Mesenchymal stem cell (in vitro differentiated cells and primary cell): ENCODE data around the gene PGAM5.

Experiments used
- DNase-seq: peaks from one replicate; pipeline ENCODE4 v3.0.0-alpha.2; 2013
- H2AFZ ChIP-seq: one replicate; pipeline ENCODE4 v1.6.1; 2013; ENCODE audit warnings: low read depth, mild to moderate bottlenecking, control low read depth, inconsistent platforms, low read length, moderate library complexity
- H2AK5ac ChIP-seq: 2 replicates; pipeline ENCODE4 v1.6.1; 2013; ENCODE audit warnings: low read length, moderate library complexity, mild to moderate bottlenecking, inconsistent platforms; ENCODE audit not compliant: severe bottlenecking
- H2BK120ac ChIP-seq: one replicate; pipeline ENCODE4 v1.6.1; 2013; ENCODE audit warnings: low read depth, mild to moderate bottlenecking, inconsistent platforms, low read length, moderate library complexity
- H2BK12ac ChIP-seq, 2 experiments: one replicate each; pipeline ENCODE4 v1.6.1; 2013; ENCODE audit warnings: inconsistent platforms in 2 of 2, low read length in 2 of 2, mild to moderate bottlenecking in 2 of 2, moderate library complexity in 2 of 2, control low read depth in 1 of 2
- H2BK15ac ChIP-seq: one replicate; pipeline ENCODE4 v1.6.1; 2013; ENCODE audit warnings: mild to moderate bottlenecking, low read depth, inconsistent platforms; ENCODE audit not compliant: poor library complexity, severe bottlenecking
- H2BK5ac ChIP-seq: 2 replicates; pipeline ENCODE4 v1.6.1; 2013; ENCODE audit warnings: low read depth, mild to moderate bottlenecking, low read length, control low read depth, inconsistent platforms; ENCODE audit not compliant: poor library complexity, severe bottlenecking
- H3K14ac ChIP-seq, 2 experiments: one replicate each; pipeline ENCODE4 v1.6.1; 2013; ENCODE audit warnings: inconsistent platforms in 2 of 2, low read length in 2 of 2, control low read depth in 1 of 2, mild to moderate bottlenecking in 1 of 2, moderate library complexity in 1 of 2
- H3K18ac ChIP-seq, 2 experiments: one replicate each; pipeline ENCODE4 v1.6.1; 2013; ENCODE audit warnings: inconsistent platforms in 2 of 2, low read length in 2 of 2, control low read depth in 1 of 2, low read depth in 1 of 2, mild to moderate bottlenecking in 1 of 2
- H3K23ac ChIP-seq, 2 experiments: one replicate each; pipeline ENCODE4 v1.6.1; 2013; ENCODE audit warnings: inconsistent platforms in 2 of 2, low read length in 2 of 2, mild to moderate bottlenecking in 2 of 2, moderate library complexity in 2 of 2, control low read depth in 1 of 2
- H3K27ac ChIP-seq: 2 replicates; pipeline ENCODE4 v1.5.1; 2013; ENCODE audit warnings: mild to moderate bottlenecking, moderate library complexity, low read length, control low read depth, inconsistent platforms; ENCODE audit not compliant: poor library complexity, severe bottlenecking
- H3K27me3 ChIP-seq, 2 experiments: 2 replicates each; pipeline versions ENCODE4 v1.6.1 to v1.7.0; 2013; ENCODE audit warnings: low read length in 2 of 2, mild to moderate bottlenecking in 2 of 2, moderate library complexity in 2 of 2, control low read depth in 1 of 2, inconsistent platforms in 1 of 2; ENCODE audit not compliant: control insufficient read depth in 1 of 2, insufficient read depth in 1 of 2
- H3K36me3 ChIP-seq, 2 experiments: 2 replicates each; pipeline versions ENCODE4 v1.6.1 to v1.7.0; 2013; ENCODE audit warnings: low read length in 2 of 2, control low read depth in 1 of 2, inconsistent platforms in 1 of 2, low read depth in 1 of 2, mild to moderate bottlenecking in 1 of 2; ENCODE audit not compliant: insufficient read depth in 2 of 2, control insufficient read depth in 1 of 2
- H3K4ac ChIP-seq, 2 experiments: one replicate each; pipeline ENCODE4 v1.6.1; 2013; ENCODE audit warnings: inconsistent platforms in 2 of 2, low read length in 2 of 2, mild to moderate bottlenecking in 2 of 2, moderate library complexity in 2 of 2, control low read depth in 1 of 2, low read depth in 1 of 2
- H3K4me1 ChIP-seq: 2 replicates; pipeline ENCODE4 v1.6.1; 2013; ENCODE audit warnings: low read depth, low read length, control low read depth; ENCODE audit not compliant: control insufficient read depth, insufficient read depth
- H3K4me2 ChIP-seq: 2 replicates; pipeline ENCODE4 v1.6.1; 2013; ENCODE audit warnings: low read length, mild to moderate bottlenecking, inconsistent platforms; ENCODE audit not compliant: poor library complexity, severe bottlenecking
- H3K4me3 ChIP-seq, 2 experiments: 2 replicates each; pipeline versions ENCODE4 v1.5.1 to v1.7.0; 2013; ENCODE audit warnings: low read length in 2 of 2, mild to moderate bottlenecking in 2 of 2, control low read depth in 1 of 2, low read depth in 1 of 2; ENCODE audit not compliant: insufficient read depth in 1 of 2
- H3K79me1 ChIP-seq: replicated peaks from 2 replicates; pipeline ENCODE4 v1.6.1; 2013; ENCODE audit warnings: mild to moderate bottlenecking, control low read depth, low read length, inconsistent platforms; ENCODE audit not compliant: poor library complexity, severe bottlenecking
- H3K9ac ChIP-seq: 2 replicates; pipeline ENCODE4 v1.7.0; 2013; ENCODE audit warnings: mild to moderate bottlenecking, low read length, moderate library complexity
- H3K9me3 ChIP-seq: 2 replicates; pipeline ENCODE4 v1.7.0; 2013; ENCODE audit warnings: mild to moderate bottlenecking, low read length; ENCODE audit not compliant: control insufficient read depth
- H4K8ac ChIP-seq: one replicate; pipeline ENCODE4 v1.6.1; 2013; ENCODE audit warnings: inconsistent platforms, mild to moderate bottlenecking, low read length, moderate library complexity
- H4K91ac ChIP-seq: one replicate; pipeline ENCODE4 v1.6.1; 2013; ENCODE audit warnings: mild to moderate bottlenecking, low read length, inconsistent platforms
- whole genome bisulfite sequencing: methylation state at CpG from one replicate; pipeline ENCODE4 v1.1.7; 2013; ENCODE audit warnings: mixed read lengths; 5-methylcytosine and 5-hydroxymethylcytosine counted together

The PGAM5 gene

DNA sequence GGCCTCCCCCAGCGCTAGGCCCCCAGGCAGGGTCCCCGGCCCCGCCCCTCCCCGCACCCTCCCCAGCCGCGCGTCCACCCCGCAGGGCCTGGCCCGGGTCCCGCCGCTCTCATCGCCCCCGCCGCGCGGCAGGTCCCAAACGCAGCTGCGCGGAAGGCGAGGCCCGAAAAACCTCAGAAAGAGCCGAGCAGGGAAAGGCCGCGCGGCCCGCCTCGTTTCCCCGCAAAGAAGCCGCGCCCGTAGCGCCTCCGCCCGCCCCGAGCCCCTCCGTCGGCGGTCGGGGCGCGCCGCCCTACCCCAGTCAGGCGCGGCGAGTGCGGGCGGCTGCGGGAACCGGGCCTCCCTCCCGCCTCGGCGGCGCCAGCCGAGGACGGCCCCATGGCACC lies 23.8 kb upstream of the PGAM5 start:
- no peak overlapping the region for H3K14ac ChIP-seq
- no peaks in the 10 kb centered on the region for H3K27me3 ChIP-seq
- no peaks in the 10 kb centered on the region for H3K9me3 ChIP-seq
- no peak overlapping the region for H2BK15ac ChIP-seq
- H4K8ac ChIP-seq: no peak overlapping the region
- H2BK5ac ChIP-seq: no peak overlapping the region
- H2BK120ac ChIP-seq: peak overlapping the region; percentile 49
- no peak overlapping the region for H2BK12ac ChIP-seq
- H3K79me1 ChIP-seq: peaks cover 13% of the 10 kb centered on the region
- no peak overlapping the region for H2AK5ac ChIP-seq
- peak overlapping the region; percentile 61 for H4K91ac ChIP-seq
- peak overlapping the region in 1 of 2 experiments; percentile 50 for H3K4ac ChIP-seq
- peak overlapping the region; percentile 74 to 86 for H3K4me3 ChIP-seq
- no peak overlapping the region for H3K23ac ChIP-seq
- peak overlapping the region; percentile 95 for H2AFZ ChIP-seq
- H3K4me1 ChIP-seq: peaks cover 8% of the 10 kb centered on the region
- peaks cover 0 to 4% of the 10 kb centered on the region in 2 experiments for H3K36me3 ChIP-seq
- 1% methylated on average over 48 of the region's 55 CpGs for WGBS
- peak overlapping the region; percentile 79 for H3K4me2 ChIP-seq
- no peak for DNase-seq
- peak overlapping the region; percentile 70 for H3K9ac ChIP-seq
- no peak overlapping the region for H3K27ac ChIP-seq
- H3K18ac ChIP-seq: peak overlapping the region; percentile 38 to 43

- H2BK5ac ChIP-seq: no peak within 1 kb of the TSS
- DNase-seq: peak; percentile 93
- peaks cover 13% of the 10 kb centered on the region for H3K79me1 ChIP-seq
- H3K14ac ChIP-seq: peak within 1 kb of the TSS in 1 of 2 experiments; percentile 88
- peak within 1 kb of the TSS; percentile 75 for H4K91ac ChIP-seq
- peak within 1 kb of the TSS; percentile 84 for H3K4me2 ChIP-seq
- peak within 1 kb of the TSS in 1 of 2 experiments; percentile 73 for H3K4ac ChIP-seq
- H2BK15ac ChIP-seq: no peak within 1 kb of the TSS
- H3K27ac ChIP-seq: no peak within 1 kb of the TSS
- H3K4me3 ChIP-seq: peak within 1 kb of the TSS; percentile 74 to 89
- H2AK5ac ChIP-seq: no peak within 1 kb of the TSS
- H3K36me3 ChIP-seq: peaks cover 0 to 5% of the 10 kb centered on the region in 2 experiments
- peak within 1 kb of the TSS; percentile 70 for H3K9ac ChIP-seq
- H2BK120ac ChIP-seq: peak within 1 kb of the TSS; percentile 49
- H3K27me3 ChIP-seq: no peaks in the 10 kb centered on the region
- peaks cover 8% of the 10 kb centered on the region for H3K4me1 ChIP-seq
- peak within 1 kb of the TSS in 1 of 2 experiments; percentile 72 for H3K23ac ChIP-seq
- no peak within 1 kb of the TSS for H2BK12ac ChIP-seq
- H4K8ac ChIP-seq: peak within 1 kb of the TSS; percentile 89
- peak within 1 kb of the TSS; percentile 95 for H2AFZ ChIP-seq
- WGBS: 1% methylated on average over 98 of the region's 134 CpGs
- H3K18ac ChIP-seq: peak within 1 kb of the TSS; percentile 78 to 83
- no peaks in the 10 kb centered on the region for H3K9me3 ChIP-seq
These were observed 23.2 kb upstream of the PGAM5 start, which contains the start of the genes POLE and PXMP2 for GRCh38 chr12:132687211-132688164. TSS of gene POLE (minus strand) at chr12:132687342. CDS start at chr12:132687315, 27 bp downstream. TSS of gene PXMP2 (plus strand) at chr12:132687587. CDS start at chr12:132687671, 84 bp downstream.

DNA sequence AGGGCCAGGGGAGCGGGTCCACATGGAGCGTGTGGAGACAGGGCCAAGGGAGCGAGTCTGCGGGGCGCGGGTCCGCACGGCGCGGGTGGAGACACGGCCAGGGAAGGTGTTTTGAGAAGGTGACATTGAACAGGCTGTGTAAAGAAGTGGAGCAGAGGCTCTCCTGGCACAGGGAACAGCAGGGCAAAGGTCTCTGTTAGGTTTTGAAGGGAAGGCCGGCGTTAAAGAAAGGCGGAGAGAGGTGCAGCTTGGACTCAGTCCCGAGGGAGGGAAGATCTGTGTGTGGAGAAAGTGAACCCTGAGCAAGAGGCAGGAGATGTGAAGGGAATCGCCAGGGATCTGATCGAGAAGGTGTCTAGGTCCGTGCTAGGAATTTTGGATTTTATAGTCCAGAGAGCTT lies 21.4 kb upstream of the PGAM5 start:
- H2BK5ac ChIP-seq: no peak overlapping the region
- no peak overlapping the region for H3K4me3 ChIP-seq
- H3K27me3 ChIP-seq: no peaks in the 10 kb centered on the region
- H3K9me3 ChIP-seq: no peaks in the 10 kb centered on the region
- DNase-seq: no peak
- peak overlapping the region; percentile 7 for H2BK15ac ChIP-seq
- H4K8ac ChIP-seq: peak overlapping the region; percentile 4
- H2AFZ ChIP-seq: no peak overlapping the region
- no peak overlapping the region for H4K91ac ChIP-seq
- peaks cover 11% of the 10 kb centered on the region for H3K79me1 ChIP-seq
- peaks cover 0 to 5% of the 10 kb centered on the region in 2 experiments for H3K36me3 ChIP-seq
- H3K14ac ChIP-seq: no peak overlapping the region
- H3K9ac ChIP-seq: no peak overlapping the region
- H2AK5ac ChIP-seq: no peak overlapping the region
- 51% methylated on average over 18 of the region's 18 CpGs for WGBS
- H3K18ac ChIP-seq: peak overlapping the region in 1 of 2 experiments; percentile 5
- H3K4ac ChIP-seq: no peak overlapping the region
- H3K4me2 ChIP-seq: peak overlapping the region; percentile 59
- no peak overlapping the region for H3K27ac ChIP-seq
- no peak overlapping the region for H2BK120ac ChIP-seq
- H3K4me1 ChIP-seq: peaks cover 8% of the 10 kb centered on the region
- H2BK12ac ChIP-seq: no peak overlapping the region
- H3K23ac ChIP-seq: no peak overlapping the region

DNA sequence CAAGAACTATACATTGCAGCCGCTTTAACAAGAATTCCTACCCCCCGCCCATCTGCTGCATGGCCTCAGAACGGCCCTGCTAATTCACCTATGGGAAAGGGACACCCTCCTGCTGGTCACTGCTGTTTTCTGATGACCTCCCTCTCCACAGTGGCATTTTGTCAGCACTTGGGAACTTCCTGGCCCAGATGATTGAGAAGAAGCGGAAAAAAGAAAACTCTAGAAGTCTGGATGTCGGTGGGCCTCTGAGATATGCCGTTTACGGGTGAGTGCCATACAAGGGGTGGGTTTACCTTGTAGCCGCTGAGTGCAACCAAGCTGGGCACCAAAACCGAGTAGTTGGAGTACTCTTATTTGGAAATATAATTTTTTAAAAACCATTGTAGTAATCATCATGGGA lies 20.5 kb upstream of the PGAM5 start:
- no peak overlapping the region for H3K27ac ChIP-seq
- peaks cover 8% of the 10 kb centered on the region for H3K4me1 ChIP-seq
- no peak overlapping the region for H3K4ac ChIP-seq
- no peak overlapping the region for H2BK12ac ChIP-seq
- no peak overlapping the region for H3K14ac ChIP-seq
- H4K91ac ChIP-seq: no peak overlapping the region
- WGBS: 97% methylated on average over 9 of the region's 9 CpGs
- no peak for DNase-seq
- no peak overlapping the region for H2BK5ac ChIP-seq
- H3K18ac ChIP-seq: no peak overlapping the region
- H2AFZ ChIP-seq: no peak overlapping the region
- H3K4me2 ChIP-seq: no peak overlapping the region
- no peak overlapping the region for H4K8ac ChIP-seq
- no peak overlapping the region for H3K9ac ChIP-seq
- H3K79me1 ChIP-seq: peaks cover 11% of the 10 kb centered on the region
- H2BK120ac ChIP-seq: no peak overlapping the region
- H2AK5ac ChIP-seq: no peak overlapping the region
- H3K27me3 ChIP-seq: no peaks in the 10 kb centered on the region
- no peak overlapping the region for H3K23ac ChIP-seq
- no peaks in the 10 kb centered on the region for H3K9me3 ChIP-seq
- H3K4me3 ChIP-seq: no peak overlapping the region
- H3K36me3 ChIP-seq: peaks cover 0 to 5% of the 10 kb centered on the region in 2 experiments
- H2BK15ac ChIP-seq: no peak overlapping the region
